SK-N-SH (cell line): ENCODE results near the gene CD300LF. TPM values are rescaled to one million over a fixed set of nuclear protein-coding genes. Genes with fewer than 3 reads are reported as not detected.

Experiments
- CTCF ChIA-PET: fragments of 300-600, 350-600 bp; formaldehyde crosslinking; extraction: SDS; loops from one replicate; lab custom pipeline; 2021; lab: Yijun Ruan, JAX
- POLR2A ChIA-PET: fragments of 350-600 bp; sonication (Branson Sonifier 250); formaldehyde crosslinking; extraction: SDS; loops from one replicate; lab custom pipeline; 2020; ENCODE audit warnings: antibody characterized with exemption, inconsistent platforms; lab: Yijun Ruan, JAX
- DNase-seq: peaks from one replicate; pipeline ENCODE4 v3.0.0; 2012
- H2AFZ ChIP-seq: fragments of 200-600 bp; sonication (generic); 2 replicates; pipeline ENCODE4 v1.8.1; 2016; ENCODE audit warnings: antibody characterized with exemption, mild to moderate bottlenecking, low read depth
- H3F3A ChIP-seq: fragments of 200-600 bp; sonication (generic); replicated peaks from 2 replicates; pipeline ENCODE3; 2016; ENCODE audit warnings: antibody characterized with exemption, mild to moderate bottlenecking; ENCODE audit not compliant: insufficient read depth
- H3K27ac ChIP-seq, 2 experiments: fragments of 200-500 bp in 1 of 2; fragments of 200-600 bp in 1 of 2; sonication (Bioruptor generic) in 1 of 2; sonication (generic), shearing (Covaris generic) in 1 of 2; 2 replicates each; pipeline versions ENCODE4 v1.5.1 to v1.6.1; 2014 to 2016; ENCODE audit warnings: low read depth in 2 of 2, inconsistent platforms in 1 of 2, low read length in 1 of 2, mild to moderate bottlenecking in 1 of 2, mixed read lengths in 1 of 2
- H3K27me3 ChIP-seq: fragments of 200-600 bp; sonication (generic), shearing (Covaris generic); 2 replicates; pipeline ENCODE4 v1.6.1; 2016; ENCODE audit warnings: mixed run types; ENCODE audit not compliant: insufficient read depth
- H3K36me3 ChIP-seq, 2 experiments: fragments of 200-500 bp in 1 of 2; fragments of 200-600 bp in 1 of 2; sonication (Bioruptor generic) in 1 of 2; sonication (generic) in 1 of 2; replicated peaks in 1 of 2; 2 replicates each; pipeline versions ENCODE3 to v1.5.1; 2014 to 2016; ENCODE audit warnings: low read length in 1 of 2, mild to moderate bottlenecking in 1 of 2; ENCODE audit not compliant: insufficient read depth in 2 of 2, control insufficient read depth in 1 of 2
- H3K4me1 ChIP-seq, 2 experiments: fragments of 200-500 bp in 1 of 2; fragments of 200-600 bp in 1 of 2; sonication (Bioruptor generic) in 1 of 2; sonication (generic), shearing (Covaris generic) in 1 of 2; 2 replicates each; pipeline versions ENCODE4 v1.5.1 to v1.6.1; 2014 to 2016; ENCODE audit warnings: low read depth in 1 of 2, low read length in 1 of 2, mixed run types in 1 of 2; ENCODE audit not compliant: insufficient read depth in 2 of 2, control insufficient read depth in 1 of 2
- H3K4me2 ChIP-seq: fragments of 200-600 bp; sonication (generic), shearing (Covaris generic); 2 replicates; pipeline ENCODE4 v1.6.1; 2017; ENCODE audit warnings: mixed run types
- H3K4me3 ChIP-seq, 2 experiments: fragments of 200-500 bp in 1 of 2; fragments of 200-600 bp in 1 of 2; sonication (Bioruptor generic) in 1 of 2; sonication (generic), shearing (Covaris generic) in 1 of 2; 2 replicates each; pipeline versions ENCODE4 v1.5.1 to v1.8.1; 2014 to 2016; ENCODE audit warnings: low read depth in 2 of 2, inconsistent platforms in 1 of 2, low read length in 1 of 2, mild to moderate bottlenecking in 1 of 2, mixed read lengths in 1 of 2, moderate library complexity in 1 of 2
- H3K79me2 ChIP-seq: fragments of 200-600 bp; sonication (generic); 2 replicates; pipeline ENCODE4 v1.8.1; 2017; ENCODE audit warnings: mild to moderate bottlenecking; ENCODE audit not compliant: insufficient read depth
- H3K9ac ChIP-seq: fragments of 200-600 bp; sonication (generic); 2 replicates; pipeline ENCODE4 v1.6.1; 2017; ENCODE audit warnings: mixed run types
- H3K9me2 ChIP-seq: fragments of 200-600 bp; sonication (generic); 2 replicates; pipeline ENCODE4 v1.6.1; 2017; ENCODE audit warnings: mixed run types
- H3K9me3 ChIP-seq: fragments of 200-600 bp; sonication (generic); 2 replicates; pipeline ENCODE4 v1.6.1; 2017; ENCODE audit warnings: mixed run types, mild to moderate bottlenecking, moderate library complexity
- H4K20me1 ChIP-seq: fragments of 200-600 bp; sonication (generic); 2 replicates; pipeline ENCODE4 v1.6.1; 2017; ENCODE audit warnings: mild to moderate bottlenecking, mixed run types; ENCODE audit not compliant: insufficient read depth
- FOXM1 ChIP-seq: IDR thresholded peaks from 2 replicates; pipeline ENCODE4 v1.4.0; 2012; ENCODE audit warnings: low read depth, mild to moderate bottlenecking
- GABPA ChIP-seq: IDR thresholded peaks from 2 replicates; pipeline ENCODE4 v1.4.0; 2012; ENCODE audit warnings: low read depth, mild to moderate bottlenecking
- JUND ChIP-seq: IDR thresholded peaks from 2 replicates; pipeline ENCODE4 v1.4.0; 2012
- MXI1 ChIP-seq: IDR thresholded peaks from 2 replicates; pipeline ENCODE4 v1.6.1; 2012; ENCODE audit warnings: mild to moderate bottlenecking, low read depth, low read length, improper control_type of control experiment
- NRF1 ChIP-seq: IDR thresholded peaks from 2 replicates; pipeline ENCODE4 v1.6.1; 2012; ENCODE audit warnings: low read depth, mild to moderate bottlenecking, low read length
- RAD21 ChIP-seq: IDR thresholded peaks from 2 replicates; pipeline ENCODE4 v1.6.1; 2012; ENCODE audit warnings: mild to moderate bottlenecking, low read length
- RXRA ChIP-seq: IDR thresholded peaks from 2 replicates; pipeline ENCODE4 v1.4.0; 2012; ENCODE audit warnings: low read depth, mild to moderate bottlenecking, borderline replicate concordance
- SMC3 ChIP-seq: IDR thresholded peaks from 2 replicates; pipeline ENCODE4 v1.6.1; 2012; ENCODE audit warnings: low read depth, low read length, improper control_type of control experiment
- YY1 ChIP-seq: IDR thresholded peaks from 2 replicates; pipeline ENCODE4 v1.4.0; 2012; ENCODE audit warnings: low read depth, mild to moderate bottlenecking
- WGBS: methylation state at CpG from one replicate; pipeline ENCODE4 v1.1.6; 2017; ENCODE audit warnings: low lambda C conversion rate; 5-methylcytosine and 5-hydroxymethylcytosine counted together
- polyA plus RNA-seq, 3 experiments: library from polyadenylated mRNA; depleted of rRNA; stranded (reverse); fragments of >200 nt; gene quantifications; 2 replicates each; pipeline ENCODE4 v1.2.3, GENCODE V29; 2012
- TF ChIP-seq, protein P1 (sequence below): IDR thresholded peaks from 2 replicates; pipeline ENCODE4; 2012
- TF ChIP-seq, protein P2 (sequence below): fragments of 200-600 bp; sonication (generic); IDR thresholded peaks from 2 replicates; pipeline ENCODE4 v1.6.1; 2017; ENCODE audit warnings: antibody characterized with exemption, mild to moderate bottlenecking, moderate library complexity

The CD300LF gene
- polyA plus RNA-seq, 1 of the 3 experiments (the other 2 are of a cell fraction): not detected

DNA sequence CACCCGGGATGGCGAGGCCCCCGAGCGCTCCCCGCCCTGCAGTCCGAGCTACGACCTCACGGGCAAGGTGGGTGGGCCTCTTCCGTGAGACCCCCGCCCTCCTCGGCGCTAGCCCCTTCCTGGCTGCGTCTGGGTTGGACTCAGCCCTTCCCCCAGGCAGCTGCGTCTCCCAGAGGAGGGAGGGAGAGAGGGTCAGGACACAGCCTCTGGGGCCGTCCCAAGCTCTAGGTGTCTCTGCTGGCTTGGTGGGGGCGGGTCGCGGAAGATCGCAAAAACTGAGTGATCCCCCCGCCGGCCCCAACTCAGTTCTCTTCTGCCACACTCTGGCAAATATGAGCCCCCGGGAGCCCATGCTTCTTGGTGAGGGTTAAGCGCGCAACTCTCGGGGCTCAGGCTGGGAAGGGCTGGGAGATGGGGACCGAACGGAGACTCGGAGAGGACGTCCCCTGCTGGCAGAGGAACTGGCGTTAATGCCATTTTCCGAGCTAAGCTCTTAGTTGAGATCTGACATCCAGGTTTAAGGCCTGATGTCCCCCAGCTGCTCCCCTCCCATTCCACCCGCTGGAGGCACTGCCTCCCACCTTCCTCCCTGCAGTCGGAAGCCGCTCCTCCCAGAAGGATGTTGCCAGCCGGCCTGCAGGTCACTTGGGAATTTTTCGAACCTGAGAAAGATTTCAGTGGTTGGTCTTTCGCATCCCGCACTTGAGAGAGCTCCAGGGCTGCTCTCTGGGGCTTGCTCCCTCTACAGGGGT lies 24.8 kb upstream of the CD300LF start:
- TF ChIP-seq MXI1: no peak
- no peak for TF ChIP-seq JUND
- TF ChIP-seq RAD21: peak; percentile 59
- no peak for TF ChIP-seq YY1
- TF ChIP-seq SMC3: peak; percentile 55
- TF ChIP-seq RXRA: no peak
- TF ChIP-seq, protein P1, sequence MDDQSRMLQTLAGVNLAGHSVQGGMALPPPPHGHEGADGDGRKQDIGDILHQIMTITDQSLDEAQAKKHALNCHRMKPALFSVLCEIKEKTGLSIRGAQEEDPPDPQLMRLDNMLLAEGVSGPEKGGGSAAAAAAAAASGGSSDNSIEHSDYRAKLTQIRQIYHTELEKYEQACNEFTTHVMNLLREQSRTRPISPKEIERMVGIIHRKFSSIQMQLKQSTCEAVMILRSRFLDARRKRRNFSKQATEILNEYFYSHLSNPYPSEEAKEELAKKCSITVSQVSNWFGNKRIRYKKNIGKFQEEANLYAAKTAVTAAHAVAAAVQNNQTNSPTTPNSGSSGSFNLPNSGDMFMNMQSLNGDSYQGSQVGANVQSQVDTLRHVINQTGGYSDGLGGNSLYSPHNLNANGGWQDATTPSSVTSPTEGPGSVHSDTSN: no peak
- TF ChIP-seq NRF1: no peak
- TF ChIP-seq, protein P2, sequence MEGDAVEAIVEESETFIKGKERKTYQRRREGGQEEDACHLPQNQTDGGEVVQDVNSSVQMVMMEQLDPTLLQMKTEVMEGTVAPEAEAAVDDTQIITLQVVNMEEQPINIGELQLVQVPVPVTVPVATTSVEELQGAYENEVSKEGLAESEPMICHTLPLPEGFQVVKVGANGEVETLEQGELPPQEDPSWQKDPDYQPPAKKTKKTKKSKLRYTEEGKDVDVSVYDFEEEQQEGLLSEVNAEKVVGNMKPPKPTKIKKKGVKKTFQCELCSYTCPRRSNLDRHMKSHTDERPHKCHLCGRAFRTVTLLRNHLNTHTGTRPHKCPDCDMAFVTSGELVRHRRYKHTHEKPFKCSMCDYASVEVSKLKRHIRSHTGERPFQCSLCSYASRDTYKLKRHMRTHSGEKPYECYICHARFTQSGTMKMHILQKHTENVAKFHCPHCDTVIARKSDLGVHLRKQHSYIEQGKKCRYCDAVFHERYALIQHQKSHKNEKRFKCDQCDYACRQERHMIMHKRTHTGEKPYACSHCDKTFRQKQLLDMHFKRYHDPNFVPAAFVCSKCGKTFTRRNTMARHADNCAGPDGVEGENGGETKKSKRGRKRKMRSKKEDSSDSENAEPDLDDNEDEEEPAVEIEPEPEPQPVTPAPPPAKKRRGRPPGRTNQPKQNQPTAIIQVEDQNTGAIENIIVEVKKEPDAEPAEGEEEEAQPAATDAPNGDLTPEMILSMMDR: peak; percentile 47
- no peak for TF ChIP-seq FOXM1
- TF ChIP-seq, all 33 proteins: peak for 3
- ChIA-PET CTCF (interaction anchor here (0.6 to 8.2 kb wide), 52 partner anchors 11 to 370 kb away, joined by 3 to 301 read pairs (median 8); partner anchors contain the start of genes CD300H, CD300LD, GRIN2C and NAT9), POLR2A (interaction anchor here (1.2 to 1.3 kb wide), 2 partner anchors 80 to 171 kb away, joined by 3 to 4 read pairs; no protein-coding TSS in a partner anchor)
- Histone ChIP-seq H3K9me2 (no peaks in the 10 kb centered on the region), H3K4me3 (no peak overlapping the region; a peak in 1 of 4 replicates), H3K36me3 (no peaks in the 10 kb centered on the region), H2AFZ (no peak overlapping the region), H3K79me2 (no peaks in the 10 kb centered on the region), H4K20me1 (no peaks in the 10 kb centered on the region), H3K9me3 (no peaks in the 10 kb centered on the region), H3F3A (peaks cover 4% of the 10 kb centered on the region), H3K4me2 (0 out of 2 replicates have a peak overlapping the region, but pooled peaks have one; percentile 29), H3K27ac (no peak overlapping the region), H3K27me3 (peaks cover 54% of the 10 kb centered on the region), H3K9ac (no peak overlapping the region), H3K4me1 (no peaks in the 10 kb centered on the region; a peak in 1 of 4 replicates)
- 14% methylated on average over 35 of the region's 38 CpGs for WGBS
- DNase-seq: peak; percentile 85

DNA sequence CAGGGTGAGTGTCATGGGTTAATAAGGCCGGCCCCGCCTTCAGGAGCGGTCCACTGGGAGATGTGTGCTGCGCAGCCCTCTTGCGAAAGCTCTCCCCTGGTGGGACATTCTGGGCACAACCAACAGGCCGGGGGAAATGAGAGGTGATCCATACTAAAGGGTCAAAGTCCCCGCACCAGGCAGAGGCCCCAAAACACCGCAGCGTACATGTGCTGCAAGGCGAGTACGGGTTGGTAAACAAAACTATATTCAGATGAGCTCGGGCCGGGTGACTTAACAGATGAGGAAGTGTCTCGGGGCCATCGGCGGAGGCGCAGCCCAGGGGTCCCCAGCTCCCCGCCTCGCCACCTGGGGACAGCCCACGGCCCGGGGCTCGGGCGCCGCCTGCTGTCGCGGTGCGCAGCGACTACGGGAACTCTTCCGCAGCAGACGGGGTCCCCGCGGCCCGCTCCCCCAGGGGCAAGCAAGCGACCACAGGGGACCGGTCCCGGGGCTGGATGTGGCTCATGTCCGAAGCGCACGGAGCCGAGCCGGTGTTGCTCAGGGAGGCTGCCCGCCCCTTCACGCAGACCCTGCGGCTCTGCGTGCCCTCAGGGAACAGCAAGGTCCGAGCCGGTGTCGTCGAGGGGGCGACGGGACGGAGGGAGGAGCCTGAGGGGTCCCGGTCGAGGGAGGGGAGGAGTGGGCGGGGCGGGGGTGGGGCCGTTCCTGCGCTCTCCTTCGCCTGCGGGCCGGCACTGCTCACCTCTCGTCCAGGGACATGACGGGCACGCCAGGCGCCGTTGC lies 24.0 kb upstream of the CD300LF start, which contains the start of gene RAB37:
RAB37 (plus strand) TSS at position 744 of the 786 bp plus-strand sequence; CDS start at position 761, 17 bp downstream.
- Histone ChIP-seq H3K27me3 (peaks cover 54% of the 10 kb centered on the region), H3K9ac (no peak within 1 kb of the TSS), H4K20me1 (no peaks in the 10 kb centered on the region), H3K27ac (no peak within 1 kb of the TSS), H2AFZ (no peak within 1 kb of the TSS), H3K4me1 (no peaks in the 10 kb centered on the region; a peak in 1 of 4 replicates), H3K79me2 (no peaks in the 10 kb centered on the region), H3K36me3 (no peaks in the 10 kb centered on the region), H3K4me2 (peak within 1 kb of the TSS; percentile 30; the same call in 1 of the 2 replicates), H3K9me2 (no peaks in the 10 kb centered on the region), H3K9me3 (no peaks in the 10 kb centered on the region), H3K4me3 (no peak within 1 kb of the TSS; a peak in 1 of 4 replicates), H3F3A (peaks cover 4% of the 10 kb centered on the region)
- CTCF ChIA-PET: interaction anchor here (0.5 to 8.2 kb wide), 71 partner anchors 8 to 772 kb away, joined by 3 to 301 read pairs (median 5); partner anchors contain the start of genes CD300H, GRIN2C, NAT9 and NHERF1
- POLR2A ChIA-PET: interaction anchor here (0.8 to 1.2 kb wide), 2 partner anchors 79 to 170 kb away, joined by 3 read pairs; no protein-coding TSS in a partner anchor
- TF ChIP-seq, protein P2: peak; percentile 43
- TF ChIP-seq RAD21 (peak; percentile 56), GABPA (no peak), SMC3 (peak; percentile 45; the same call in 1 of the 2 replicates)
- TF ChIP-seq, protein P1: no peak
- 9% methylated on average over 40 of the region's 67 CpGs for WGBS
- peak; percentile 82 for DNase-seq
